K562 (cell line): ENCODE measurements around the gene HAGHL. TPM values are rescaled to one million over a fixed set of nuclear protein-coding genes. Genes with fewer than 3 reads are reported as not detected.

Experiments used
- ARID4B ChIP-seq: sonication (generic); formaldehyde crosslinking; IDR thresholded peaks from 2 replicates; pipeline ENCODE4 v1.8.0; 2022; ENCODE audit warnings: mild to moderate bottlenecking, missing genetic modification reagents
- ATF3 ChIP-seq, 2 experiments: fragments of 450-650 bp in 1 of 2; sonication (generic) in 1 of 2; formaldehyde crosslinking in 1 of 2; IDR thresholded peaks in 1 of 2; conservative IDR thresholded peaks in 1 of 2; 2 replicates each; pipeline versions ENCODE4 v1.6.1 to v1.8.1; 2016 to 2023; ENCODE audit warnings: mild to moderate bottlenecking in 2 of 2, moderate library complexity in 2 of 2, inconsistent platforms in 1 of 2, missing genetic modification reagents in 1 of 2
- CREB1 ChIP-seq, 2 experiments: sonication (generic) in 1 of 2; formaldehyde crosslinking in 1 of 2; IDR thresholded peaks; 2 replicates each; pipeline versions ENCODE4 v1.6.1 to v1.8.0; 2012 to 2022; ENCODE audit warnings: inconsistent platforms in 1 of 2, mild to moderate bottlenecking in 1 of 2, missing genetic modification reagents in 1 of 2, moderate library complexity in 1 of 2
- FOXP1 ChIP-seq: sonication (generic); formaldehyde crosslinking; IDR thresholded peaks from 2 replicates; pipeline ENCODE4 v1.8.0; 2022; ENCODE audit warnings: mild to moderate bottlenecking, missing genetic modification reagents
- HNRNPH1 ChIP-seq: fragments of 200-400 bp; formaldehyde crosslinking; optimal IDR thresholded peaks from 2 replicates; pipeline ENCODE3; 2017; ENCODE audit warnings: low read depth, mild to moderate bottlenecking, low read length, moderate library complexity
- KAT7 ChIP-seq: sonication (generic); formaldehyde crosslinking; IDR thresholded peaks from 2 replicates; pipeline ENCODE4 v1.8.0; 2022; ENCODE audit warnings: missing genetic modification reagents, mild to moderate bottlenecking, borderline replicate concordance
- KHSRP ChIP-seq: fragments of 450-650 bp; IDR thresholded peaks from 2 replicates; pipeline ENCODE4 v1.6.1; 2017
- LARP7 ChIP-seq: fragments of 450-650 bp; IDR thresholded peaks from 2 replicates; pipeline ENCODE4 v1.6.1; 2016
- MAX ChIP-seq: sonication (generic); formaldehyde crosslinking; IDR thresholded peaks from 2 replicates; pipeline ENCODE4 v1.9.0; 2022; ENCODE audit warnings: mild to moderate bottlenecking, missing genetic modification reagents
- PKNOX1 ChIP-seq: fragments of 450-650 bp; IDR thresholded peaks from 2 replicates; pipeline ENCODE4 v1.6.1; 2016
- POLR2AphosphoS2 ChIP-seq: IDR thresholded peaks from 2 replicates; pipeline ENCODE4 v1.6.1; 2012; ENCODE audit warnings: low read length, improper control_type of control experiment
- RBM34 ChIP-seq: fragments of 200-400 bp; formaldehyde crosslinking; IDR thresholded peaks from 2 replicates; pipeline ENCODE4 v1.6.1; 2018; ENCODE audit warnings: low read length, borderline replicate concordance; ENCODE audit not compliant: insufficient read depth
- SAFB ChIP-seq: fragments of 200-400 bp; formaldehyde crosslinking; IDR thresholded peaks from 2 replicates; pipeline ENCODE4 v1.6.1; 2017; ENCODE audit warnings: low read depth, low read length, borderline replicate concordance
- SP1 ChIP-seq: sonication (generic); formaldehyde crosslinking; IDR thresholded peaks from 2 replicates; pipeline ENCODE4 v1.8.1; 2022; ENCODE audit warnings: mild to moderate bottlenecking, missing genetic modification reagents
- TRIM25 ChIP-seq: fragments of 450-650 bp; IDR thresholded peaks from 2 replicates; pipeline ENCODE4 v1.7.0; 2016; ENCODE audit warnings: borderline replicate concordance
- YBX1 ChIP-seq: fragments of 450-650 bp; IDR thresholded peaks from 2 replicates; pipeline ENCODE4 v1.7.1; 2016; ENCODE audit warnings: mild to moderate bottlenecking
- ZFP30 ChIP-seq: fragments of 250-450 bp; sonication (Bioruptor Pico); IDR thresholded peaks from 2 replicates; pipeline ENCODE4 v1.8.0; 2022; ENCODE audit warnings: moderate library complexity, mild to moderate bottlenecking, inconsistent platforms, borderline replicate concordance
- ZNF143 ChIP-seq: sonication (generic); formaldehyde crosslinking; IDR thresholded peaks from 2 replicates; pipeline ENCODE4 v1.9.0; 2022; ENCODE audit warnings: mild to moderate bottlenecking, missing genetic modification reagents
- polyA plus RNA-seq, 8 experiments: library from polyadenylated mRNA; depleted of rRNA in 4 of 8; stranded (reverse) in 5 of 8; unstranded in 3 of 8; fragments of >200 nt; fragmentation: Nextera tagmentation in 2 of 8; fragmentation: Illumina TruSeq in 1 of 8; extraction: Ambion mirVana in 2 of 8; extraction: Trizol in 1 of 8; gene quantifications; 2 replicates each; pipeline versions ENCODE4 v1.2.1 to v1.2.3, GENCODE V29; 2011 to 2014; ENCODE audit warnings: inconsistent platforms in 1 of 8, missing spikeins in 1 of 8
- total RNA-seq, 7 experiments: library from RNA; depleted of rRNA in 6 of 7; stranded (reverse); fragments of >200 nt in 6 of 7; fragmentation: Illumina TruSeq in 2 of 7; extraction: Trizol in 2 of 7; gene quantifications; 2 replicates each; pipeline versions ENCODE4 v1.2.1 to v1.2.3, GENCODE V29; 2011 to 2021; ENCODE audit warnings: low replicate concordance in 1 of 7

Gene HAGHL
- total and polyA plus RNA-seq, 9 of the 15 experiments (the other 6 are each of a cell fraction or from before 2014, with no cell fraction given), result 0.31 to 83.4 (median 20.7) TPM

- TF ChIP-seq ARID4B (CRISPR knock-in tag), result peak; percentile 56
- no peak for TF ChIP-seq ZFP30
- TF ChIP-seq FOXP1 (CRISPR knock-in tag), result 0 out of 2 replicates have a peak, but pooled peaks have one; percentile 47
- peak; percentile 64; the same call in 1 of the 2 replicates for TF ChIP-seq SAFB
- TF ChIP-seq POLR2AphosphoS2, result no peak
- TF ChIP-seq LARP7, result no peak; the same call in 1 of the 2 replicates
- TF ChIP-seq HNRNPH1, result no peak
- TF ChIP-seq ZNF143, result no peak
- peak; percentile 44; the same call in 1 of the 2 replicates for TF ChIP-seq PKNOX1
- TF ChIP-seq SP1, result peak; percentile 63
- no peak for TF ChIP-seq RBM34
- no peak for TF ChIP-seq KHSRP
- no peak for TF ChIP-seq YBX1
- no peak for TF ChIP-seq MAX
- no peak for TF ChIP-seq ATF3 (IDR thresholded peaks at IDR 0.05)
- TF ChIP-seq ATF3 (CRISPR knock-in tag; conservative IDR thresholded peaks at IDR 0.05), result no peak
- TF ChIP-seq CREB1 (IDR thresholded peaks at IDR 0.05), result no peak
- 0 out of 2 replicates have a peak, but pooled peaks have one; percentile 2 for TF ChIP-seq CREB1 (CRISPR knock-in tag; IDR thresholded peaks at IDR 0.05)
- TF ChIP-seq TRIM25, result no peak
- TF ChIP-seq KAT7, result 0 out of 2 replicates have a peak, but pooled peaks have one; percentile 60
These were observed 47.8 kb upstream of the HAGHL start (continued) for GRCh38 chr16:678858-679813.
